Skeletal muscle tissue (tissue), 4 donors: ENCODE data around the gene FGF5. TPM values are rescaled to one million over a fixed set of nuclear protein-coding genes. Genes with fewer than 3 reads are reported as not detected.
A peak's percentile ranks its signal among the peaks of the same experiment; 100 is the strongest.

Experiments used
- H3K27ac ChIP-seq: one replicate; pipeline ENCODE4 v1.7.0; 2013; ENCODE audit warnings: mild to moderate bottlenecking, low read depth, low read length, inconsistent platforms
- H3K27me3 ChIP-seq, 3 donors: one replicate each; pipeline ENCODE4 v1.7.0; 2013; ENCODE audit warnings: low read length in 3 of 3; ENCODE audit not compliant: control insufficient read depth in 3 of 3, insufficient read depth in 3 of 3
- H3K36me3 ChIP-seq, 3 donors: one replicate each; pipeline ENCODE4 v1.7.0; 2013; ENCODE audit warnings: low read length in 3 of 3; ENCODE audit not compliant: control insufficient read depth in 3 of 3, insufficient read depth in 3 of 3
- H3K4me1 ChIP-seq, 3 donors: one replicate each; pipeline ENCODE4 v1.7.0; 2013; ENCODE audit warnings: low read length in 3 of 3, mild to moderate bottlenecking in 3 of 3; ENCODE audit not compliant: control insufficient read depth in 3 of 3, insufficient read depth in 3 of 3
- H3K4me3 ChIP-seq, 3 donors: one replicate each; pipeline ENCODE4 v1.7.0; 2013; ENCODE audit warnings: low read length in 3 of 3
- H3K9ac ChIP-seq, 3 donors: one replicate each; pipeline ENCODE4 v1.7.0; 2013; ENCODE audit warnings: low read length in 3 of 3, mild to moderate bottlenecking in 3 of 3, moderate library complexity in 2 of 3, low read depth in 1 of 3
- H3K9me3 ChIP-seq, 3 donors: one replicate each; pipeline ENCODE4 v1.7.0; 2013; ENCODE audit warnings: low read length in 3 of 3; ENCODE audit not compliant: control insufficient read depth in 3 of 3
- total RNA-seq: library from RNA; depleted of rRNA; stranded (reverse); fragments of >200 nt; gene quantifications from one replicate; pipeline ENCODE4 v1.2.3, GENCODE V29; 2014
- donor health status: Osteomylitis.

Gene FGF5
- total RNA-seq, 1 donor from 2014 or later = 0.52 TPM

DNA sequence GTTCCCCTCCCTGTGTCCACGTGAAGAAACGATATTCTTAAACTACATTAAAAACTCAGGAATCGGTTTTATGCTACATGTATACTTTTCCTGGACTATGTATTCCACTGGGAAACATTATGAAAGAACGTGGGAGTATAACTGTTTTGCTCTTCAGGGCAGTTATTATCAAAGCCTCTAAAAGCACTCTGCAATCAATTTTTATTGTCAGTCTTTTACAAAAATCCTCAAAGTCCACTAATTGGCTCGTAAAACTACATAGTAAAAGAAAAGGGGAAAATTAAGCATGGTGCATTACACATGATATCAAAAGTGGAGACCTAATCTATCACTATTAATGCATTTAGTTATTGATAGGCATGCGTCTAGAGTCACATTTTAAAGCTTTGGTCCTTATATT lies 57.7 kb downstream of the FGF5 start:
- H3K9ac ChIP-seq = no peak overlapping the region
- no peaks in the 10 kb centered on the region for H3K9me3 ChIP-seq
- H3K4me3 ChIP-seq = no peak overlapping the region
- no peaks in the 10 kb centered on the region for H3K27me3 ChIP-seq
- no peak overlapping the region for H3K27ac ChIP-seq
- H3K4me1 ChIP-seq = peaks cover 4 to 5% (median 4%) of the 10 kb centered on the region in 3 donors
- H3K36me3 ChIP-seq = no peaks in the 10 kb centered on the region

DNA sequence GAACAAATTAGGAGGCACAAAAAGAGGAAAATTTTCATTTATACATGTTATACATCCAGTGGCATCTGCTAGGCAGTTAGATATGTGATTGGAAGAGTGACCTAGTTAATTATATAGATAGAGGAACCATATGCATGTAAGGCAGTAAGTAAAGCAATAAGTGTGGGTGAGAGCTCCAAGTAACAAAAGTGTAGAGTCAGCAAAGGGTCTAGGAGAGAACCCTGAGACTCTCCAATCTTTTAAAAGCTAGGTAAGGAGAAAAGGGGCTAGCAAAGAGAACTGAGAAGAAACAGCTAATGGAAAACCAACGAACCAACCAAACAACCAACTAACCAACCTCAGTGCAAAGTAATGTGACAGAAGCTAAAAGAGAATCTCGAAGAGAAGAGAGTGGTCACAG lies 65.2 kb downstream of the FGF5 start:
- H3K27ac ChIP-seq = no peak overlapping the region
- H3K36me3 ChIP-seq = no peaks in the 10 kb centered on the region
- no peak overlapping the region for H3K9ac ChIP-seq
- H3K9me3 ChIP-seq = no peaks in the 10 kb centered on the region
- peaks cover 6 to 15% (median 11%) of the 10 kb centered on the region in 3 donors for H3K4me1 ChIP-seq
- peaks cover 0 to 8% (median 4%) of the 10 kb centered on the region in 3 donors for H3K27me3 ChIP-seq
- no peak overlapping the region for H3K4me3 ChIP-seq

DNA sequence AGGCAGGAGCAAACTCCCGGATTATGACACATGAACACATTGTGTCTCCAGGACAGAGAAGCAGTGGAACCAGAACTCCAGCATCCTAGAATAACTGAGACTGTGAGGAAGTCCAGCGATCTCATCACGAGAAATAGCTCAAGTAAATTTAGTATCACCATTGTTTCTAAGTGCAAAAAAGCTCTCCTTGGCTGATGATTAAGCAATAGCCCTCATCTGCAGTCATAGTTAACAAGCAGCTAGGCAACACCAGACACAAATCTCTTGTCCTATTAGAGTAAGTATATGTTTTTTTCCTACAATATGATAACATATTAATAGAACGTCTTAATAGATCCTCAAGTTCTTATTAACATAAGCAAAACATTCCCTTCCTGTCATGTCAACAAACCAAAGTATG lies 66.7 kb downstream of the FGF5 start:
- H3K9me3 ChIP-seq = no peaks in the 10 kb centered on the region
- H3K27ac ChIP-seq = no peak overlapping the region

DNA sequence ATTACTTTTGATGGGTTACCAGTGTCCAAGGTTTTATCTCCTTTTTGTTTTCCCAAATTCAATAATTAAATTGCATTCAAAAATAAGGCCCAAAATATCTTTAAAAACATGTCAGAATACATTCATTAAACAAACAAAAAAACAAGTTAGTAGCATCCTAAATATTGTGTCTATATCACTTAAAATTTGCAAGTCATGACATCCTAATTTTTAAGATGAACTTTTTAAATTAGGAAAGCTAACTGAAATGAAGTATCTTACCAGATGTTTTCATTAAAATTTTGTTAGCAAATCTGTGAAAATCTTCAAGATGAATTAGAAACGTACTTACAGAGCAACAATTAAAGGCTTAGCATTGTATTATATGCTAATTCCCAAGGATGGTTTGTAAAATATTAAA lies 68.1 kb downstream of the FGF5 start:
- peaks cover 0 to 9% (median 4%) of the 10 kb centered on the region in 3 donors for H3K27me3 ChIP-seq
- no peaks in the 10 kb centered on the region for H3K9me3 ChIP-seq
- H3K36me3 ChIP-seq = no peaks in the 10 kb centered on the region
- no peak overlapping the region for H3K4me3 ChIP-seq
- no peak overlapping the region for H3K9ac ChIP-seq
- H3K27ac ChIP-seq = no peak overlapping the region
- H3K4me1 ChIP-seq = peaks cover 6 to 15% (median 11%) of the 10 kb centered on the region in 3 donors

More for the DNA sequence above, 66.7 kb downstream of the FGF5 start:
- Histone ChIP-seq H3K4me1 (peaks cover 6 to 15% (median 11%) of the 10 kb centered on the region in 3 donors), H3K9ac (no peak overlapping the region), H3K36me3 (no peaks in the 10 kb centered on the region), H3K27me3 (peaks cover 0 to 9% (median 4%) of the 10 kb centered on the region in 3 donors), H3K4me3 (no peak overlapping the region)

- Histone ChIP-seq H3K9me3 (no peaks in the 10 kb centered on the region), H3K4me3 (peak overlapping the region; percentile 67 to 88 (median 78)), H3K9ac (peak overlapping the region in 1 of 3 donors; percentile 51), H3K27me3 (peaks cover 0 to 9% (median 4%) of the 10 kb centered on the region in 3 donors), H3K4me1 (peaks cover 6 to 15% (median 11%) of the 10 kb centered on the region in 3 donors), H3K27ac (no peak overlapping the region), H3K36me3 (no peaks in the 10 kb centered on the region)
Observed at GRCh38 chr4:80335226-80335553, 68.7 kb downstream of the FGF5 start.

- Histone ChIP-seq H3K9ac (peak within 1 kb of the TSS; percentile 34 to 51 (median 38)), H3K4me3 (peak within 1 kb of the TSS; percentile 67 to 88 (median 78)), H3K36me3 (no peaks in the 10 kb centered on the region), H3K27me3 (peaks cover 0 to 9% (median 4%) of the 10 kb centered on the region in 3 donors), H3K9me3 (no peaks in the 10 kb centered on the region), H3K27ac (no peak within 1 kb of the TSS), H3K4me1 (peaks cover 6 to 15% (median 11%) of the 10 kb centered on the region in 3 donors)
Observed at GRCh38 chr4:80335554-80336358, 69.3 kb downstream of the FGF5 start, which contains the start of gene CFAP299. TSS of gene CFAP299 (plus strand) at chr4:80335730.

DNA sequence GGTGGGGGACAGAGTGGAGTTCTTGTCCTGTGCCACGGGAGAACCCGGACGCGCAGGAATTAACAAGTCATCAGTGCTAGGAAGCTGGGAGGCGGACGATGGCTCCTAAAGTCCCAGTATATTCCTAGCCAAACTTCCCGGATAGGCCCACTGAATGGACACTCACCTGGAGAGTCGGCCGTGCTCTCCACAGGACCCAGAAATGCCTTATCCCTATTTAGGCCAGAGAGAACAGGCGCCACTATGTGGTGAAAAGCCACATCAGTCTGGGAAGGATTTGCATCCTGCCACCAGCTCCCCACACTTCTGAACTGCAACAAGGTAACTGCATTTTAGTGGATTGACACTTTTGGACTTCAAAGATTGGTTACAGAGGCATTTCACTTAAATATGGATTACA lies 70.1 kb downstream of the FGF5 start:
- Histone ChIP-seq H3K9ac (peak overlapping the region in 1 of 3 donors; percentile 48), H3K27me3 (peaks cover 0 to 9% (median 4%) of the 10 kb centered on the region in 3 donors), H3K4me3 (peak overlapping the region in 2 of 3 donors; percentile 67 to 78), H3K9me3 (peaks cover 0 to under 1% (median 0%) of the 10 kb centered on the region in 3 donors), H3K4me1 (peaks cover 6 to 15% (median 11%) of the 10 kb centered on the region in 3 donors), H3K27ac (no peak overlapping the region), H3K36me3 (no peaks in the 10 kb centered on the region)

- peaks cover 6 to 15% (median 11%) of the 10 kb centered on the region in 3 donors for H3K4me1 ChIP-seq
- H3K9ac ChIP-seq = no peak overlapping the region
- no peak overlapping the region for H3K4me3 ChIP-seq
- H3K27me3 ChIP-seq = peaks cover 0 to 9% (median 4%) of the 10 kb centered on the region in 3 donors
- no peak overlapping the region for H3K27ac ChIP-seq
- peaks cover 0 to 10% (median 0%) of the 10 kb centered on the region in 3 donors for H3K9me3 ChIP-seq
- H3K36me3 ChIP-seq = no peaks in the 10 kb centered on the region
Observed at GRCh38 chr4:80340036-80340435, 73.6 kb downstream of the FGF5 start.
